Prostate gland (tissue), 2 donors: Measurements from ENCODE around the gene SLC4A2. TPM values are rescaled to one million over a fixed set of nuclear protein-coding genes. Genes with fewer than 3 reads are reported as not detected.
"Not testable (repeated sequence)": the region's sequence is repeated elsewhere in the genome, so short reads cannot be mapped to it uniquely, and the experiment has no call there.

Source experiments
- DNase-seq: peaks from one replicate; pipeline ENCODE4 v3.0.0-alpha.2; 2019; ENCODE audit warnings: low spot score
- H3K27ac ChIP-seq, 2 donors: fragments of 200-600 bp; sonication (generic); 2 replicates each; pipeline ENCODE4 v1.5.1; 2017 to 2019
- H3K27me3 ChIP-seq: fragments of 200-600 bp; sonication (generic); replicated peaks from 2 replicates; pipeline ENCODE4 v1.5.1; 2019; ENCODE audit not compliant: insufficient read depth
- H3K36me3 ChIP-seq, 2 donors: fragments of 200-600 bp; sonication (generic); 1 replicate in 1 of 2; 2 replicates in 1 of 2; pipeline versions ENCODE4 v1.5.1 to v1.8.1; 2017 to 2019
- H3K4me1 ChIP-seq: fragments of 200-600 bp; sonication (generic); replicated peaks from 2 replicates; pipeline ENCODE4 v1.5.1; 2019
- H3K4me3 ChIP-seq, 2 donors: fragments of 200-600 bp; sonication (generic); 2 replicates each; pipeline ENCODE4 v1.5.1; 2017 to 2019
- H3K9me3 ChIP-seq: fragments of 200-600 bp; sonication (generic); 2 replicates; pipeline ENCODE4 v1.5.1; 2017
- CTCF ChIP-seq, 4 experiments: fragments of 200-600 bp in 2 of 4; fragments of 450-650 bp in 2 of 4; sonication (generic) in 2 of 4; IDR thresholded peaks; 1 replicate in 3 of 4; 2 replicates in 1 of 4; pipeline ENCODE4 v1.5.1; 2016 to 2019; ENCODE audit warnings: antibody characterized with exemption in 4 of 4, mild to moderate bottlenecking in 2 of 4, moderate library complexity in 2 of 4
- POLR2A ChIP-seq: fragments of 450-650 bp; IDR thresholded peaks from one replicate; pipeline ENCODE4 v1.6.1; 2016; ENCODE audit warnings: antibody characterized with exemption, mild to moderate bottlenecking
- POLR2AphosphoS5 ChIP-seq: sonication (generic); formaldehyde crosslinking; IDR thresholded peaks from one replicate; pipeline ENCODE4 v1.6.1; 2017; ENCODE audit warnings: antibody characterized with exemption
- WGBS: methylation state at CpG from one replicate; pipeline ENCODE4 v1.1.5; 2018; 5-methylcytosine and 5-hydroxymethylcytosine counted together
- intact Hi-C: fragments of 100-400 bp; cut with DNase I; formaldehyde crosslinking; loops from one replicate; pipeline ENCODE4 v1.14.2; 2022
- total RNA-seq, 2 donors: library from RNA; depleted of rRNA; stranded (reverse); fragments of >200 nt; gene quantifications; one replicate each; pipeline ENCODE4 v1.1.0, GENCODE V29; 2016

SLC4A2 gene
- total RNA-seq, 2 donors from 2014 or later: 77.1 to 141 TPM

GRCh38 chr7:151040616-151041375, 18.6 kb upstream of the SLC4A2 start:
- 89% methylated on average over 30 of the region's 30 CpGs for WGBS
- no peaks in the 10 kb centered on the region for H3K4me1 ChIP-seq
- no peak overlapping the region for H3K4me3 ChIP-seq
- no peak for DNase-seq
- H3K27ac ChIP-seq: no peak overlapping the region
- intact Hi-C loops: no loop called here
- H3K27me3 ChIP-seq: no peaks in the 10 kb centered on the region
- TF ChIP-seq POLR2AphosphoS5: no peak
- TF ChIP-seq CTCF (IDR thresholded peaks at IDR 0.05): no peak
- no peak for TF ChIP-seq POLR2A
- peaks cover 4 to 10% of the 10 kb centered on the region in 2 donors for H3K36me3 ChIP-seq
- H3K9me3 ChIP-seq: no peaks in the 10 kb centered on the region

GRCh38 chr7:151043449-151043848, 15.9 kb upstream of the SLC4A2 start:
- H3K4me1 ChIP-seq, DNase-seq, H3K27me3 ChIP-seq, intact Hi-C loops, H3K9me3 ChIP-seq, H3K27ac ChIP-seq, H3K4me3 ChIP-seq, H3K36me3 ChIP-seq: not testable (repeated sequence)
- WGBS: 91% methylated on average over 10 of the region's 10 CpGs

GRCh38 chr7:151043959-151044358, 15.4 kb upstream of the SLC4A2 start:
- TF ChIP-seq POLR2A (no peak), CTCF (IDR thresholded peaks at IDR 0.05) (no peak), POLR2AphosphoS5 (no peak)
- 95% methylated on average over 20 of the region's 20 CpGs for WGBS
- intact Hi-C loops: no loop called here
- no peak for DNase-seq
- Histone ChIP-seq H3K4me1 (no peaks in the 10 kb centered on the region), H3K27ac (no peak overlapping the region), H3K36me3 (peaks cover 0 to 4% of the 10 kb centered on the region in 2 donors), H3K27me3 (no peaks in the 10 kb centered on the region), H3K9me3 (no peaks in the 10 kb centered on the region), H3K4me3 (no peak overlapping the region)

DNA sequence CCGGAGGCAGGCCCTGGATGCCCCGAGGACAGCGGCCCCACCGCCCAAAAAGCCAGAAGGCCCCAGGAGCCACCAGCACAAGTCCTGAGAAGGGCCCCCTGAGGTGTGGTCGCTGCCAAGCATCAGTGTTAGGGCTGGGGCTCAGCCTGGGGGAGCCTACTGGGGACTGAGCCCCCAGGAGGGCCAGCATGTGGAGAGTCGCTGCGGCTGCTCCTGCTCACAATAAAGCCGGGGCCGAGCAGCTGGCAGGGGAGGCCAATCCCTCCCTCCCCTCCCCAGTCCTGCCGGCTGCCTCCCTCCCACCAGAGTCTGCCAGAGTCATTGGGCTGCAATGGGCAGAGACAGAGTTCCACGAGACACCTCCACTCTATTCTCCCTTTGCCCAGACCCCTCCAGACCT, 14.1 kb upstream of the SLC4A2 start:
- TF ChIP-seq POLR2AphosphoS5 (no peak), CTCF (IDR thresholded peaks at IDR 0.05) (no peak), POLR2A (no peak)
- no peaks in the 10 kb centered on the region for H3K27me3 ChIP-seq
- no peak overlapping the region for H3K27ac ChIP-seq
- no peaks in the 10 kb centered on the region for H3K9me3 ChIP-seq
- intact Hi-C loops: no loop called here
- no peak for DNase-seq
- H3K36me3 ChIP-seq: peaks cover 0 to 4% of the 10 kb centered on the region in 2 donors
- no peak overlapping the region for H3K4me3 ChIP-seq
- H3K4me1 ChIP-seq: no peaks in the 10 kb centered on the region
- 80% methylated on average over 11 of the region's 11 CpGs for WGBS

DNA sequence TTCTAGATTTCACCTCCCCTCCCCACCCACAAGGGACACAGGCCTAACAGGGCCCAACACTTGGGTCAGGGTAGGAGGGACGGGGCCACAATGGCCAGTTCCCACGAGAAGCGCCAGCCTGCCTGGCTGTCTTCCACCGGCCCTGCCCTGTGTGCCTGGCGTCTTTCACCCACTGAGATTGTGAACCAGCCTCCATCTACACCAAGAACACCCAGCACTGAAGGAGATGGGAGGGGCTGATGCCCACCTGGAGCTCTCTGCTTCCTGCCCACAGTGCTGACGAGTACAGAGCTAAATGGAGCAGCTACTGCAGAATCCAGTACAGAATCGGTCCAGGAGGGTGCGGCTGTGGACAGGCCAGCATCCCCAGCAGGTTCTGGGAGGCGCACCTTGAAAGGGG, 13.4 kb upstream of the SLC4A2 start:
- TF ChIP-seq POLR2A: no peak
- TF ChIP-seq POLR2AphosphoS5: no peak
- no peak for TF ChIP-seq CTCF (IDR thresholded peaks at IDR 0.05)
- no peak overlapping the region for H3K4me3 ChIP-seq
- H3K4me1 ChIP-seq: no peaks in the 10 kb centered on the region
- DNase-seq: no peak
- H3K36me3 ChIP-seq: peaks cover 0 to 4% of the 10 kb centered on the region in 2 donors
- 84% methylated on average over 9 of the region's 9 CpGs for whole genome bisulfite sequencing
- no peak overlapping the region for H3K27ac ChIP-seq
- no peaks in the 10 kb centered on the region for H3K27me3 ChIP-seq
- no peaks in the 10 kb centered on the region for H3K9me3 ChIP-seq
- intact Hi-C loops: no loop called here
